Raji (cell line): ENCODE results near the gene KNCN.

Experiments used
- POLR2A ChIP-seq: IDR thresholded peaks from 2 replicates; pipeline ENCODE4 v1.6.1; 2011; ENCODE audit warnings: low read depth, low read length, control low read depth; ENCODE audit not compliant: insufficient read depth

Gene KNCN

DNA sequence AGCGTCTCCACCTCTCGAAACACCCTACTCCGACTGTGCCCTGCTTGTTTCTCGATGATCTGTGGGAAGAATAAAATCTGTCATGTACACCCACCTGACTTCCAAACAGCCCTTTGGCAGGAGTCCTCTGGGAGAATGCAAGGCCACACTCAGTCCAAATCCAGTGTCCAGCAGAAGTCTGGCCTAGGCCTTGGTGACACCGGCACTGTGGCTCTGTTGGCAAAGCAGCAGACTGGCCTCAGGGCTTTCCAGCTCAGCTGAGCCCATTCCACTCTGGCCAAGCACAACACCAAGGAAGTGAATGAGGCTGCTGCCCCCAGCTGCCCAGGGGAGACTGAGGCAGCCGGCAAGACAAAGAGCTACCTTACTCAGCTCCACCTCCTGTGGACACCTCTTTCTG lies 25.1 kb upstream of the KNCN start:
- no peak for TF ChIP-seq POLR2A

DNA sequence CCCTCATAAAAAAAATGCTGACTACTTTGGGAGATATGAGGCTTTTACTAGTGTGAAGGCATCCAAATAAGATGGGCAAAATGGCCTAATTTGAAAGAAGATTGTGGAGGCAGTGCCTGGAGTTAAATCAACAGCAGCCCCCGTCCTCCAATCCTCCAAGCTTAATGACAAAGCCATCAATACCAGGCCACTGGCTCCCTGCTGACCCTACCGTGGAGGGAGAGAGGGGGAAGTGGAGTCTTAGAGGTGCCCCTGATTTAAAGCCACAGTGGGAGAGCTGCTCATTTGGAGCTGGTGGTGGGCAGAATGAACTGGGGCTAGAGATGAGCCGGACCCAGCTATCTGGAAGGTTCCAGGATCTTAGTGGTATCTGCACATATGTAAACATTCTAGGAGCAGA lies 24.3 kb upstream of the KNCN start:
- no peak for TF ChIP-seq POLR2A

- TF ChIP-seq POLR2A: no peak
Observed at GRCh38 chr1:46575300-46575699, 23.9 kb upstream of the KNCN start.

- no peak for TF ChIP-seq POLR2A
Observed at GRCh38 chr1:46571691-46572225, 20.3 kb upstream of the KNCN start.

DNA sequence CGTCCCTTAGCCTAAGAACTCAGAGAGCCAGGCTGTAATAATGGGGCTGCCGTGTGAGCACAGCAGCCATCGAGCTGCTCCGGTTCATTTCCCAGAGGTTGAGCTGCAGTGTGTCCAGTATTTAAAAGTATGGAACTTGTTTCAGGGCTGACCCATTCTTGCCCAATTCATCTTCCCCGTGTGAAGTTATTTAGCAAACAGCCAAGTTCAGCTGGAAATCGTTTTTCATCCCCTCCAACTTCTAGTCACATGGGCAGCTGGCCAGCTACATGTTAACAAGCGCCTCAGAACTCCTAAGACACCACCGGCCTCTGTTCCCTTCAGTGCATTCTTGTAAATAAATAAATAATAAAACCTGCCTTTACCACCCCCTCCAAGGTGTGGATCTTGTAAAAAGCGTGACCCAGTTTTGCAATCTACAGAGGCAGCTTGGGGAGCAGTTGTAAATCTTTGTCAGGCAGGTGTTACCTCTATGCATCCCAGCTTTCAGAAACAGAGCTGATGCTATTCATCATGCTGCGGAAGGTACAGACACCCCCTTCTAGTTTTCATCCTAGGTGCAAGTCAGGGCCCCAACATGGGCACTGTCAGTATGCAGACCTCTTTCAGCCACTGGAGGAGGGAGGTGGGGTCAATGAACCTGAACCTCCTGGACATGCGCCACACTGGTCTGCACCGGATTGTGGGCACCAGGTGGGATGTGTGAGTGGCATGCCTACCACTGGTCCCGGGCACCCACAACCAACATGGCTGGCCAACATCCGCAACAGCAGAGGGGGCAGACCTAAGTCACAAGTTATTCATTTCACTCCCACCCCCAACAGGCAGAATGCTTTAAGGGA lies 18.7 kb upstream of the KNCN start:
- no peak for TF ChIP-seq POLR2A

GRCh38 chr1:46569116-46569515 lies 17.7 kb upstream of the KNCN start:
- no peak for TF ChIP-seq POLR2A

DNA sequence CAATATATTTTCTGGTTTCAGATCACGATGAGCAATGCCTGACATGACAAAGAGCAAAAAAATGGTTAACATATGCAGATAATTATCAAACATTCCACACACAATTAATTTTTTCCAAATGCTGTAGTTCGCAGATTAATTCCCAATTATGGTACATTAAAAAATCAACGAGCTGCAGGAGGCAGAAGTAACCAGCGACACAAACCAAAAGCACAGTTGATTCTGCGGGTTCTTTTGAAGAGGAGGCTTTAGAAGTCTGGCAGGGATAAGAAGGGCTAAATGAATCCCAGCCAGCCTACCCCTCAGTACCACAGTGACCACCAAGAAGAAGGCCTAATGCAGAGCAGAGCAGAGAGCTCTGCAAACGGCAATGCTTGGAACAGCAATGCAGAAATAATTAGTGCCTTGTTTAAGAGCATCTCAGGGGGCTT lies 17.0 kb upstream of the KNCN start:
- TF ChIP-seq POLR2A: no peak

DNA sequence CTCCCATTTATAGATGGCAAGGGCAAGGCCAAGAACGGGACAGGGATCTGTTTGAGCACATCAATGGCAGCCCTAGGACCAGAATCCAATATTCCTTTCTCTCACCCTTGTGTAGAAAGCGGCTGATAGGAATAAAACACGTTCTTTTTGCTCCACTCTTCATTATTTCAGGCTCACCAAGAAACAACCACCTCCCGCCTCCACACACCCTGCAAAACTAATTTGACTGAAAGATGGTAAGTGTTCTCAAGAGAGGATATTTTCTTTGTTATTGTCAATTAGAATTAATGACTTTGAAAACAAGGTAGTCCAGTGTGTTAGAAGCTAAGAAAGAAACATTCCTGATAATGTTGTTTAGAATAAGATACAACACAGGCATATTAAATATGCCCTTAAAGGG lies 11.9 kb upstream of the KNCN start:
- TF ChIP-seq POLR2A: no peak

DNA sequence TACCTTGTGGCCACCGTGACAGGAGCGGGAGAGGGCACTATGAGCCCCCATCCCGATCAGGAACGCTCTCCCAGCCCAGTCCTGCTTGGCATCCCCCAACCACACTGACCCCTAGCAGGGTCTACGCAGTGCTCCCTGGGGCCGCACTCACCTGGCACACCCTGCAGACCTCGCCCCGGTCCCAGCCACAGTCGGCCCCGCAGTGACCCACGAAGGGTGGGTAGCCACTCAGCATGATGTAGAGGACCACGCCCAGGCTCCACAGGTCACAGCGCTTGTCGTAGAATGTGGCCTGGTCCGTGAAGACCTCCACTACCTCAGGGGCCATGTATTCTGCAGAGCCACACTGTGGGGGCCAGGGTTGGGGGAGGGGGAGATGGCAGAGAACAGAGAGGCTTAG lies 11.1 kb upstream of the KNCN start:
- TF ChIP-seq POLR2A: no peak

DNA sequence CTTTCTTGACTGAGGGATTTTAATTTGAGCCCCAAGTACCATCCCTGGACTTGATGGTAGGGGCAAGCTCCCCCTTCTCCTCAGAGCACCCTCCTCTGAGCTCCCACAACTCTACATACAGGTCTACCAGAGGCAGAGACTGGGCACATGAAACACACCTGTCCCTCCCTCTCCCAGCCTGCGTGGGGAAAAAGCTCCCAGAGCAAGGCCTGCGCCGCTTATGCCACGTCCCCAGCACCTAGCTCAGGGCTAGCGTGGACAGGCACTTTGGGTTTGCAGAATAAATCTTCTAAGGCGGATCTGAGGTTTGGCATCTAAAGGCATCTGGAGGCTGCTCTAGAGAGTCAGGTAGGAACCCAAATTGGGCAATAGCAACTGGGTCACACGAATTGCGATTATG lies 7.5 kb upstream of the KNCN start:
- no peak for TF ChIP-seq POLR2A

GRCh38 chr1:46558141-46558963 lies 6.9 kb upstream of the KNCN start:
- no peak for TF ChIP-seq POLR2A

DNA sequence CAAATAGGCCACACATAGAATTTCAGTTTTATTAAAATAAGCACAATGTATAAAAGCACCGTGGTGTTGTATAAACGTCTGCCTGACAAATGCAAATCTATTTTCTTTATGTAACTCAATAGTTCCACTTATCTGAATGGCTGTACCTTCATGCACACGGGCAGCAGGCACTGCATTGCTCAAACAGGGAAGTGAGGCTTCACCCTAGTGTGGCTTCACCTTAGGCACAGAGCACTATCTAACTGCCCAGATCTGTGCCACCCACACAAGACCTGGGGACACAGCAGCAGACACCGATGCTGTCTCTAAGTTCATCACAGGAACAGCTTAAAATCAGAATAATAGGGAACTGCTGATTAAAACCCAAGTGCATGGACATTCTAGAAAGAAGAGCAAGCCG lies 6.0 kb upstream of the KNCN start:
- no peak for TF ChIP-seq POLR2A

DNA sequence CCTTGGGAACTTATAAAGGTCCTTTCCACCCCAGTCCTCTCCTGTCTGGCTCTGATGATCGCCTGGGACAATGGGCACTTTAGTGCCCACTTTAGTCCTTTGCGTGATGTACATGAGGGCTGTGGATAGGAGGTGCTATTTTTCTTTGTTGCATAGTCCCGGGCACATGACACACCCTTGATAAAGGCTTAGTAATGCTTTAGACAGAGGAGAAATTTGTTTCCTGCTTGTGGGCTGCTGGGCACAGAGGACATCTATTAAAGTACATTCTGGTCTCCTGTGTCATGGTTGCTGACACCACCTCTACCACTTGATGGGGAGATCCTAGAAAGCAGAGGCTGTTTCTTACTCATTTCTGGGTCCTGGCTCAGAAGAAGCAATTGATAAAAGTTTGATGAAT lies 5.4 kb upstream of the KNCN start:
- TF ChIP-seq POLR2A: no peak

- TF ChIP-seq POLR2A: no peak
Observed at GRCh38 chr1:46555826-46556619, 4.6 kb upstream of the KNCN start.

GRCh38 chr1:46554597-46555381 lies 3.3 kb upstream of the KNCN start:
- no peak for TF ChIP-seq POLR2A

GRCh38 chr1:46554236-46554596 lies 2.8 kb upstream of the KNCN start:
- TF ChIP-seq POLR2A: no peak
